ENCODE results near the gene A4GNT. TPM values are rescaled to one million over a fixed set of nuclear protein-coding genes. Genes with fewer than 3 reads are reported as not detected.

Gene A4GNT
- total and polyA plus RNA-seq, 2 of the 8 experiments (the other 6 are each of a cell fraction or from before 2014, with no cell fraction given) = not detected

DNA sequence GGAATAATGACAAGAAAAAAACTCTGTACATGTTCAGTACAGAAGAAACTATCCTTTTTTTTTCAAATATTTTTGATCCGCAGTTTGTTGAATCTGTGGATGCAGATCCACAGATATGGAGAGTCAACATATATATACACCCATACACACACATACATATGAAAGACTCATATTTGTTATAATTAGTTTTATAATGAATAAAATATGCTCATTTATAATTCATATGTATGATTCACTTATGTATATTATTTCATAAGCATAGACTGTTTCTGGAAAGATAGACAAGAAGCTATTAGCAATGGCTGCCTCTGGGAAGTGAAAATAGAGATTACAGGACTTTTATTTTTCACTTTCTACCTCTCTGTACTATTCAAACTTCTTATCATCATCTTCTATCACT lies 26.6 kb downstream of the A4GNT start:
- no peaks in the 10 kb centered on the region for H3K79me2 ChIP-seq (ENCODE audit: control insufficient read depth in 1 of 2, insufficient read depth in 2 of 2, low read length in 2 of 2)
- no peak overlapping the region for H2BK20ac ChIP-seq (ENCODE audit: low read length)
- peaks cover 0 to 6% of the 10 kb centered on the region in 2 experiments for H4K20me1 ChIP-seq (replicated peaks in 1 of 2; ENCODE audit: control insufficient read depth in 1 of 2, insufficient read depth in 2 of 2, low read length in 2 of 2)
- no peak overlapping the region for H3K56ac ChIP-seq (replicated peaks; ENCODE audit: insufficient read length, low read depth, low read length)
- no peak overlapping the region for H2BK5ac ChIP-seq (ENCODE audit: low read depth, low read length)
- FAIRE-seq (no peak), DNase-seq (ENCODE audit: low read depth in 1 of 2, low spot score in 2 of 2) (no peak)
- H3K14ac ChIP-seq (ENCODE audit: insufficient read length) = no peak overlapping the region
- peaks cover 2% of the 10 kb centered on the region; the same call in 1 of the 2 replicates for H3K23me2 ChIP-seq (ENCODE audit: low read depth, low read length)
- no peak overlapping the region for H3K18ac ChIP-seq (ENCODE audit: extremely low read depth, low read length)
- no peaks in the 10 kb centered on the region; the same call in 1 of the 2 replicates for H3K79me1 ChIP-seq (ENCODE audit: low read depth, low read length)
- H3K4me1 ChIP-seq (replicated peaks in 1 of 4; ENCODE audit: control insufficient read depth in 3 of 4, insufficient read depth in 4 of 4, low read length in 3 of 4) = peaks cover 0 to 5% (median 0%) of the 10 kb centered on the region in 4 experiments; a peak in 1 of 7 replicates
- no peaks in the 10 kb centered on the region for H3K27me3 ChIP-seq (replicated peaks in 1 of 4; ENCODE audit: control insufficient read depth in 3 of 4, extremely low read depth in 1 of 4, insufficient read depth in 3 of 4, low read length in 3 of 4)
- H3K27ac ChIP-seq (ENCODE audit: low read depth, low read length) = no peak overlapping the region
- no peak overlapping the region for H2BK15ac ChIP-seq (ENCODE audit: low read length)
- H3K36me3 ChIP-seq (ENCODE audit: control insufficient read depth in 2 of 4, insufficient read depth in 4 of 4, low read length in 3 of 4) = peaks cover 0 to 4% (median 2%) of the 10 kb centered on the region in 4 experiments; a peak in 4 of 8 replicates
- H2AK5ac ChIP-seq (ENCODE audit: low read depth, low read length) = no peak overlapping the region
- CTCF ChIA-PET (ENCODE audit: partially characterized antibody) = interaction anchor here (1.4 to 9.5 kb wide), 2 partner anchors 14 to 57 kb away, joined by 3 to 85 read pairs; no protein-coding TSS in a partner anchor
- H3K4me3 ChIP-seq (ENCODE audit: extremely low read depth in 1 of 4, insufficient read depth in 2 of 4, low read depth in 3 of 4, low read length in 4 of 4) = no peak overlapping the region
- H4K91ac ChIP-seq (replicated peaks; ENCODE audit: insufficient read length, low read length) = no peak overlapping the region
- no peak overlapping the region for H2BK120ac ChIP-seq (replicated peaks; ENCODE audit: low read depth, low read length)
- H2AFZ ChIP-seq (ENCODE audit: low read length) = no peak overlapping the region
- POLR2A ChIA-PET (ENCODE audit: partially characterized antibody) = interaction anchor here (1.3 kb wide), 1 partner anchor 68 kb away, joined by 6 read pairs; no protein-coding TSS in a partner anchor
- no peak overlapping the region for H3K23ac ChIP-seq (ENCODE audit: insufficient read length)
- H2BK12ac ChIP-seq (ENCODE audit: low read depth, low read length) = no peak overlapping the region
- H4K8ac ChIP-seq (ENCODE audit: extremely low read depth, insufficient read depth, low read length) = no peak overlapping the region
- WGBS, 2 experiments (ENCODE audit: extremely low coverage in 1 of 2, insufficient coverage in 1 of 2, insufficient read length in 1 of 2, insufficient replicate concordance in 2 of 2, low coverage in 1 of 2, low lambda C conversion rate in 2 of 2, missing lambda C conversion rate in 1 of 2) = 92% methylated on average over 1 of the region's 1 CpG; no CpG with 5 or more reads in 1 of the 2 experiments
- H4K5ac ChIP-seq (ENCODE audit: insufficient read length, low read depth, low read length) = no peak overlapping the region
- no peak overlapping the region for H3K4ac ChIP-seq (replicated peaks; ENCODE audit: insufficient read length, low read depth, low read length)
- no peak overlapping the region for H3K9ac ChIP-seq (replicated peaks in 1 of 4; ENCODE audit: extremely low read depth in 1 of 4, low read depth in 3 of 4, low read length in 3 of 4)
- TF ChIP-seq, protein P1, sequence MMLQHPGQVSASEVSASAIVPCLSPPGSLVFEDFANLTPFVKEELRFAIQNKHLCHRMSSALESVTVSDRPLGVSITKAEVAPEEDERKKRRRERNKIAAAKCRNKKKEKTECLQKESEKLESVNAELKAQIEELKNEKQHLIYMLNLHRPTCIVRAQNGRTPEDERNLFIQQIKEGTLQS (IDR thresholded peaks at IDR 0.05; ENCODE audit: insufficient read depth, low read depth, low read length) = no peak
- TF ChIP-seq, protein P2, sequence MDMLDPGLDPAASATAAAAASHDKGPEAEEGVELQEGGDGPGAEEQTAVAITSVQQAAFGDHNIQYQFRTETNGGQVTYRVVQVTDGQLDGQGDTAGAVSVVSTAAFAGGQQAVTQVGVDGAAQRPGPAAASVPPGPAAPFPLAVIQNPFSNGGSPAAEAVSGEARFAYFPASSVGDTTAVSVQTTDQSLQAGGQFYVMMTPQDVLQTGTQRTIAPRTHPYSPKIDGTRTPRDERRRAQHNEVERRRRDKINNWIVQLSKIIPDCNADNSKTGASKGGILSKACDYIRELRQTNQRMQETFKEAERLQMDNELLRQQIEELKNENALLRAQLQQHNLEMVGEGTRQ (IDR thresholded peaks at IDR 0.05; ENCODE audit: low read length) = no peak
- TF ChIP-seq, protein P3, sequence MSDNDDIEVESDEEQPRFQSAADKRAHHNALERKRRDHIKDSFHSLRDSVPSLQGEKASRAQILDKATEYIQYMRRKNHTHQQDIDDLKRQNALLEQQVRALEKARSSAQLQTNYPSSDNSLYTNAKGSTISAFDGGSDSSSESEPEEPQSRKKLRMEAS (IDR thresholded peaks at IDR 0.05) = no peak
- no peak for TF ChIP-seq CEBPB (IDR thresholded peaks at IDR 0.05; ENCODE audit: low read depth, low read length)
- H3K9me3 ChIP-seq (ENCODE audit: insufficient read depth in 2 of 2, low read depth in 1 of 2, low read length in 1 of 2) = no peaks in the 10 kb centered on the region
- H3K4me2 ChIP-seq (ENCODE audit: insufficient read depth in 1 of 2, low read depth in 2 of 2, low read length in 2 of 2) = no peak overlapping the region

Data from H1 (cell line).